CD4-positive, CD25-positive, alpha-beta regulatory T cell (primary cell): ENCODE measurements around the gene PHACTR3. TPM values are rescaled to one million over a fixed set of nuclear protein-coding genes. Genes with fewer than 3 reads are reported as not detected.
A peak's percentile ranks its signal among the peaks of the same experiment; 100 is the strongest.

Experiments used
- ATAC-seq, 2 donors: fragments of 150-1000 bp; cut with Tn5 transposase; one replicate each; pipeline ENCODE4 v1.10.0; 2021; ENCODE audit warnings: low read depth in 2 of 2, moderate number of reproducible peaks in 2 of 2, moderate library complexity in 1 of 2
- DNase-seq, 3 donors: peaks; one replicate each; pipeline versions ENCODE4 v3.0.0 to v3.0.0-alpha.2; 2012 to 2022; ENCODE audit warnings: mixed read lengths in 1 of 3
- H3K27ac ChIP-seq: one replicate; pipeline ENCODE4 v1.7.0; 2013; ENCODE audit warnings: mild to moderate bottlenecking, low read length; ENCODE audit not compliant: insufficient read depth, poor library complexity, severe bottlenecking
- H3K27me3 ChIP-seq: one replicate; pipeline ENCODE4 v1.7.0; 2013; ENCODE audit warnings: low read length; ENCODE audit not compliant: control insufficient read depth, insufficient read depth
- H3K36me3 ChIP-seq: one replicate; pipeline ENCODE4 v1.7.0; 2013; ENCODE audit warnings: mild to moderate bottlenecking, low read length, moderate library complexity; ENCODE audit not compliant: control insufficient read depth, insufficient read depth
- H3K4me1 ChIP-seq: 2 replicates; pipeline ENCODE4 v1.7.0; 2013; ENCODE audit warnings: mild to moderate bottlenecking, low read length; ENCODE audit not compliant: insufficient read depth, control insufficient read depth, poor library complexity, severe bottlenecking
- H3K4me3 ChIP-seq: one replicate; pipeline ENCODE4 v1.7.0; 2013; ENCODE audit warnings: low read depth, mild to moderate bottlenecking, low read length, moderate library complexity
- H3K9me3 ChIP-seq, 2 experiments: 1 replicate in 1 of 2; 2 replicates in 1 of 2; pipeline ENCODE4 v1.7.0; 2013; ENCODE audit warnings: low read length in 2 of 2, mild to moderate bottlenecking in 1 of 2, moderate library complexity in 1 of 2; ENCODE audit not compliant: control insufficient read depth in 2 of 2
- H3K27ac Mint-ChIP-seq, 3 donors: one replicate each; pipeline ENCODE4 v1.8.0; 2020 to 2022; ENCODE audit warnings: mild to moderate bottlenecking in 3 of 3, mixed read lengths in 3 of 3, moderate library complexity in 2 of 3
- H3K27me3 Mint-ChIP-seq: one replicate; pipeline ENCODE4 v1.8.0; 2022; ENCODE audit warnings: mild to moderate bottlenecking, mixed read lengths
- H3K36me3 Mint-ChIP-seq: one replicate; pipeline ENCODE4 v1.8.0; 2020; ENCODE audit warnings: mixed read lengths
- H3K4me1 Mint-ChIP-seq, 4 donors: one replicate each; pipeline ENCODE4 v1.8.0; 2020 to 2022; ENCODE audit warnings: mixed read lengths in 4 of 4, mild to moderate bottlenecking in 1 of 4
- H3K4me3 Mint-ChIP-seq, 4 donors: one replicate each; pipeline ENCODE4 v1.8.0; 2020 to 2022; ENCODE audit warnings: mild to moderate bottlenecking in 4 of 4, mixed read lengths in 4 of 4, moderate library complexity in 3 of 4
- H3K9me3 Mint-ChIP-seq, 7 donors: one replicate each; pipeline ENCODE4 v1.8.0; 2020 to 2022; ENCODE audit warnings: mixed read lengths in 7 of 7, mild to moderate bottlenecking in 3 of 7, moderate library complexity in 2 of 7
- polyA plus RNA-seq, 4 donors: library from polyadenylated mRNA; unstranded; fragments of 300-500 nt; fragmentation: Illumina TruSeq; gene quantifications; one replicate each; pipeline ENCODE4 v1.2.3, GENCODE V29; 2021
- total RNA-seq: library from RNA; stranded (reverse); gene quantifications from one replicate; pipeline ENCODE4 v1.2.3, GENCODE V29; 2022

Gene PHACTR3
- total and polyA plus RNA-seq, 5 donors from 2014 or later, result not detected

DNA sequence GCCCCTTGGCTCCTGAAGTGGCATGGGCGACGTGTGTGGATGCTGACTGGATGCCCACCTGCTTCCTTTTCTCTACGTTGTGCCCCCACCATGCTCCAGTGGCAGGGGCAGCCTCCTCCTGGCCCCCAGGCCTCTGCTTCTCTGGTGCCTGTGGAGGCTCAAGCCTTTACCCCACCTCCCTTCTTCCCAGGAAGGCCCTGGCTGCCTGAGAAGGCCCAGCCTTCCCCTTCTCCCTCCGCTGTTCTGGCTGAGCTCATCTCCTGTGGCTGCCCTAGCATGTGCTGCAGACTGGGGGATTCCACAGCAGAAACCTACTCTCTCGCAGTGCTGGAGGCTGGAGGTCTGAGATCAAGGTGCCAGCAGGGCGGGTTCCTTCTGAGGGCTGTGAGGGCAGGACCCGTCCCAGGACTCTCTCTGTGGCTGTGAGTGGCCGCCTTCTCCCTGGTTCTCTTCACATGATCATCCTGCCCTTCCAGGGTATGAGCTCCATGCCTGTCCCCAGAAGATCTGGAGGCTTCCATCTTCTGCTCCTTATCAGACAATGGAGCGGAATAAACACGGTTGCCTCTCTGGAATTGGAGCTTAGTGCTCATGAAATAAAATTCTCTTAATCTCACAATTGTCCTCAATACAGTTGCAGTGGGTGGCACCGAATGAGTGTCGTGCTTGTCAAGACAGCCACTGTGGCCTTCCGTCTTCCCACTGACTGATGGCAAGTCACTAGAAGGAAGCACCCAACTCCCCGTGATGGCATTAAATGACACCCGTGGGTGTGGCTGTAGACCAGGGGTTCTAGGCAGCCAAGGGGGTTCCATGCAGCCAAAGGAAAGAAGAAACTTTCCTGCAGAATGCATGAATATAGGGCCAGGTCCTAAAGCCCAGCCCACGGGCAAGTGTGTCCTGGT, 25.1 kb downstream of the PHACTR3 start:
- peaks cover 0 to 1% (median 0%) of the 10 kb centered on the region in 7 donors for H3K9me3 Mint-ChIP-seq
- no peaks in the 10 kb centered on the region for H3K4me1 Mint-ChIP-seq
- H3K36me3 ChIP-seq, result no peaks in the 10 kb centered on the region
- H3K27me3 ChIP-seq, result no peaks in the 10 kb centered on the region
- H3K4me3 Mint-ChIP-seq, result no peak overlapping the region
- no peaks in the 10 kb centered on the region for H3K36me3 Mint-ChIP-seq
- no peak overlapping the region for H3K27ac Mint-ChIP-seq
- H3K9me3 ChIP-seq, result no peaks in the 10 kb centered on the region
- ATAC-seq (no peak), DNase-seq (no peak)
- no peak overlapping the region for H3K27ac ChIP-seq
- H3K27me3 Mint-ChIP-seq, result no peaks in the 10 kb centered on the region
- no peak overlapping the region for H3K4me3 ChIP-seq
- no peaks in the 10 kb centered on the region for H3K4me1 ChIP-seq

- Mint-ChIP-seq H3K36me3 (no peaks in the 10 kb centered on the region), H3K4me1 (no peaks in the 10 kb centered on the region), H3K27ac (no peak overlapping the region), H3K9me3 (peaks cover 0 to 1% (median 0%) of the 10 kb centered on the region in 7 donors), H3K4me3 (no peak overlapping the region), H3K27me3 (no peaks in the 10 kb centered on the region)
- Histone ChIP-seq H3K4me1 (no peaks in the 10 kb centered on the region), H3K27me3 (no peaks in the 10 kb centered on the region), H3K27ac (no peak overlapping the region), H3K36me3 (no peaks in the 10 kb centered on the region), H3K9me3 (no peaks in the 10 kb centered on the region), H3K4me3 (no peak overlapping the region)
- no peak for ATAC-seq
- DNase-seq, result no peak
Observed at GRCh38 chr20:59630526-59630925, 26.2 kb downstream of the PHACTR3 start.

DNA sequence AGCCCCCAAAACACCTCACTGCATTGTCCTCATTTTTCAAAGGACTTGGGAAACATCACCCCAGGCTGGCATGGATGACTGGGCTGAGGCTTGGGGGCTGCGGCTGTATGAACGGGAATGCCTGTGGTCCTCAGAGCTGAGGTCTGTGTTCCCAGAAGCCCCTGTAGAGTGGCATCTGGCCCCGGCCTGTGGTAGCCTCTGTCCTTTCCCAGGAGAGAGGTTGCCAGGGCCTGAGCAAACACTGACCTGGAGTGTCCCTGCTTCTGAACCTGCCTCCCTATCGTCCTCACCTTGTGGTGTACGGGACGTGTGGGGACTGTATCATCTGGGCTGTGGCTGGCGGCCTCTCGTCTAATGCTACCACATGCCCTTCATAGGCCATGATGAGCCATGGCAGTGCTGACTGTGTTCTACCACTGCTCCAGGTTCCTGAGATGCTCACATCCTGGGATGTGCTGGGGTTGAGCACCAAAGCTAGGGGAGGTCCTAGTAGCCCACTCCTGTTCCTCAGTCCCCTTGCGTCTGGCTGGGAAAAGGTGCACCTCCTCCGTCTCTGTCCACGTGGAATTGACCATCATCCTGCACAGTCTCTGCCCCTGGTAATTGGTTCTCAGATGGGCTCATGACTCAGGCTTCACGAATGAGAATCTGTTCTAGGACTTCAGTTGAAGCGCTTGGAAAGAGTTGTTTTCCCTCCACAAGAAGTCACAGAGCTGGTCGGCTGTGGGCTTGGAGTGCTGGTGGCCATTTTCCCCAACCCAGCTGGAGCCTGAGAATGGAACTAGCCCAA, 27.6 kb downstream of the PHACTR3 start:
- no peak overlapping the region for H3K4me3 Mint-ChIP-seq

DNA sequence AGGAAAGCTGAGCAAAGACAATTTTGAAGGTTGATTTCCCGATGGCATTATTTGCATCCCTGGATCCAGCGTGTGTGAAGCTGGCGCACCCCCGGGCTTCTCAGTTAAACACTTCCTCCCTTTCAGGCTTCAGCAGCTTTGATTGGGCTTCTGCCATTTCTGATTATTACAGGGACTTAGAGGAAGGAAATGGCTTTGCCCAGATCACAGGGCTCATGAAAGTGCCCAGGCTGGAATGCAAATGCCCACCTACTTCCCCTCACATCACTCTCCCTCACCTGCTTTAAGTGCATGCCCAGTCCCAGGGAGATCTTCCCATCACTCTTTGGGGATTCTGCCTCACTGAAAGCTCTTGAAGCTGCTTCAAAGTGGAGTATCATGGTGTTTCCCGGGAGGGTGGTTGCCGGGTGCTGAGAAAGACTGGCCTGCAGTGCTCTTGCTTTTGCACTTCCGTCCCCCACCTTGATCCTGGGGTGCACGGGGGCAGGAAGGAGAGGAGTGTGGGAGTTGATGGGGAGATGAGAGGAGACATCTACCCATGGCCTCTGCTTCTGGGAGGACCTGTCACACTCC, 28.3 kb downstream of the PHACTR3 start:
- ATAC-seq, result no peak
- no peaks in the 10 kb centered on the region for H3K9me3 Mint-ChIP-seq
- no peak overlapping the region for H3K4me3 Mint-ChIP-seq
- H3K36me3 ChIP-seq, result no peaks in the 10 kb centered on the region
- H3K27ac Mint-ChIP-seq, result no peak overlapping the region
- no peaks in the 10 kb centered on the region for H3K4me1 Mint-ChIP-seq
- H3K9me3 ChIP-seq, result no peaks in the 10 kb centered on the region
- H3K4me3 ChIP-seq, result no peak overlapping the region
- H3K4me1 ChIP-seq, result no peaks in the 10 kb centered on the region
- H3K36me3 Mint-ChIP-seq, result no peaks in the 10 kb centered on the region
- H3K27me3 ChIP-seq, result no peaks in the 10 kb centered on the region
- H3K27ac ChIP-seq, result no peak overlapping the region
- peaks cover 5% of the 10 kb centered on the region for H3K27me3 Mint-ChIP-seq
- no peak for DNase-seq

More for the DNA sequence above, 27.6 kb downstream of the PHACTR3 start:
- Histone ChIP-seq H3K9me3 (no peaks in the 10 kb centered on the region), H3K27me3 (no peaks in the 10 kb centered on the region), H3K4me1 (no peaks in the 10 kb centered on the region), H3K4me3 (no peak overlapping the region), H3K27ac (no peak overlapping the region), H3K36me3 (no peaks in the 10 kb centered on the region)
- Mint-ChIP-seq H3K4me1 (no peaks in the 10 kb centered on the region), H3K27ac (no peak overlapping the region), H3K9me3 (no peaks in the 10 kb centered on the region), H3K27me3 (no peaks in the 10 kb centered on the region), H3K36me3 (no peaks in the 10 kb centered on the region)
- ATAC-seq (no peak), DNase-seq (no peak)

GRCh38 chr20:59633656-59634251, 29.4 kb downstream of the PHACTR3 start:
- DNase-seq (no peak), ATAC-seq (no peak)
- Mint-ChIP-seq H3K4me3 (no peak overlapping the region), H3K27ac (peak overlapping the region in 1 of 3 donors; percentile 48), H3K36me3 (no peaks in the 10 kb centered on the region), H3K27me3 (peaks cover 9% of the 10 kb centered on the region), H3K9me3 (no peaks in the 10 kb centered on the region), H3K4me1 (no peaks in the 10 kb centered on the region)
- no peaks in the 10 kb centered on the region for H3K27me3 ChIP-seq
- H3K36me3 ChIP-seq, result no peaks in the 10 kb centered on the region
- no peaks in the 10 kb centered on the region for H3K9me3 ChIP-seq
- H3K4me3 ChIP-seq, result no peak overlapping the region
- H3K27ac ChIP-seq, result no peak overlapping the region
- H3K4me1 ChIP-seq, result no peaks in the 10 kb centered on the region

DNA sequence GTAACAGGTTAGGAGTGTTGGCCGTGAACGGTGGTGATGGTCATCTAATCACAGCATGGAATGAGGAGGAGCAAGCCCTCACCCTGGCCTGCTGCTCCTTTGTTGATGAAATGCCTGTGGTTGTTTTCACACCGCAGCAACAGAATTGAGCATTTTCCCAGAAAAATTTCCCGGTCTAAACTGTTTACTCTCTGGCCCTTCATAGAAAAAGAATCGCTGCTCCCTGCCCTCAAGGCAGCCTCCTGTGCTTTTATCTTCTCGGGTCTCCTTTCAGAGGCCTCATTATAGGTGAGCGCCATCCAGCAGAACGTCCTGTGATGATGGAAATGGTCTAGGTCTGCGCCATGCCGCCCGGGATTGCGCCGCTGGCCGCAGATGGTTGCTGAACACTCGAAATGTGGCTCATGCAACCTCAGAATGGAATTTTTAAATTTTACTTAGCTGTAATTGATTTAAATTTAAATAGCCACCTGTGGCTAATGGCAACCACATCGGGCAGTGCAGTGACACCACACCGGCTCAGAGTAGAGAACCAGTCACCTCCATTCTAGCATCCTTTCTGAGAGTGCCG, 30.2 kb downstream of the PHACTR3 start:
- ATAC-seq (no peak), DNase-seq (no peak)
- Histone ChIP-seq H3K9me3 (no peaks in the 10 kb centered on the region), H3K4me1 (no peaks in the 10 kb centered on the region), H3K27me3 (no peaks in the 10 kb centered on the region), H3K4me3 (no peak overlapping the region), H3K36me3 (no peaks in the 10 kb centered on the region), H3K27ac (no peak overlapping the region)
- Mint-ChIP-seq H3K36me3 (no peaks in the 10 kb centered on the region), H3K9me3 (no peaks in the 10 kb centered on the region), H3K27me3 (peaks cover 9% of the 10 kb centered on the region), H3K4me1 (no peaks in the 10 kb centered on the region), H3K4me3 (no peak overlapping the region), H3K27ac (no peak overlapping the region)

DNA sequence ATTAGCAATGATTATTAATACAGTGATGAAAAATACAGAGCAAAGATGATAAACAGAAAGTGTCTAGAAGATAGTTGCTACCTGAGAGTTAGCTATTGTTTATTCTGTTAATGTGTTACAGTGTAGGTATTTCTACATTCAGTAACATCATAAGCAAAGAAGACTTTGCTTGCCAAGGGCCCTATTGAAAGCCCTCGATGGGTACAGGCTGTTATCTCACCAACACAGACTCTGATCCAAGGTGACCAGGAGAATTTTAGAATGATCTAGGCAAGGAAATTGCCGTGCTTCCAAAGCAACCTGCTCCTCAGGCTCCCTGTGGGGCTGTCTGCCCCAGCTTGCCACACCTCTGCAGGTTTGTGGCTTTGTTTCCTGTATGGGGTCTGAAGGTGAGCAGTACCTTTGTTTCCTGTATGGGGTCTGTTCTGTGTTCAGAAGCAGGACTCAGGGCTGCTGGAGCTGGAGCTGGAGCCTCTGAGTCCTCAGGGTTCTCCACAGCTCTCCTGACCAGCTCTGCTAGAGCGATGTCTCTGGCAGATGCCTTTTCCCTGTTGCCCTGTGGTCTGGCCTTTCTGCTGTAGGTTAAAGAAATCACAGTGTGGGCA, 32.5 kb downstream of the PHACTR3 start:
- Mint-ChIP-seq H3K4me3 (no peak overlapping the region), H3K27ac (no peak overlapping the region), H3K36me3 (no peaks in the 10 kb centered on the region), H3K27me3 (peaks cover 9% of the 10 kb centered on the region), H3K4me1 (no peaks in the 10 kb centered on the region), H3K9me3 (no peaks in the 10 kb centered on the region)
- Histone ChIP-seq H3K9me3 (no peaks in the 10 kb centered on the region), H3K27me3 (no peaks in the 10 kb centered on the region), H3K4me1 (no peaks in the 10 kb centered on the region), H3K36me3 (no peaks in the 10 kb centered on the region), H3K4me3 (no peak overlapping the region), H3K27ac (no peak overlapping the region)
- DNase-seq (no peak), ATAC-seq (no peak)
